ENCODE data around the gene TRIM65. TPM values are rescaled to one million over a fixed set of nuclear protein-coding genes. Genes with fewer than 3 reads are reported as not detected.

The TRIM65 gene, protein sequence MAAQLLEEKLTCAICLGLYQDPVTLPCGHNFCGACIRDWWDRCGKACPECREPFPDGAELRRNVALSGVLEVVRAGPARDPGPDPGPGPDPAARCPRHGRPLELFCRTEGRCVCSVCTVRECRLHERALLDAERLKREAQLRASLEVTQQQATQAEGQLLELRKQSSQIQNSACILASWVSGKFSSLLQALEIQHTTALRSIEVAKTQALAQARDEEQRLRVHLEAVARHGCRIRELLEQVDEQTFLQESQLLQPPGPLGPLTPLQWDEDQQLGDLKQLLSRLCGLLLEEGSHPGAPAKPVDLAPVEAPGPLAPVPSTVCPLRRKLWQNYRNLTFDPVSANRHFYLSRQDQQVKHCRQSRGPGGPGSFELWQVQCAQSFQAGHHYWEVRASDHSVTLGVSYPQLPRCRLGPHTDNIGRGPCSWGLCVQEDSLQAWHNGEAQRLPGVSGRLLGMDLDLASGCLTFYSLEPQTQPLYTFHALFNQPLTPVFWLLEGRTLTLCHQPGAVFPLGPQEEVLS
- total RNA-seq (2022; extraction: Qiagen RNA extraction): 27.9 to 41.7 TPM (median 38.6 TPM) in 5 replicates

DNA sequence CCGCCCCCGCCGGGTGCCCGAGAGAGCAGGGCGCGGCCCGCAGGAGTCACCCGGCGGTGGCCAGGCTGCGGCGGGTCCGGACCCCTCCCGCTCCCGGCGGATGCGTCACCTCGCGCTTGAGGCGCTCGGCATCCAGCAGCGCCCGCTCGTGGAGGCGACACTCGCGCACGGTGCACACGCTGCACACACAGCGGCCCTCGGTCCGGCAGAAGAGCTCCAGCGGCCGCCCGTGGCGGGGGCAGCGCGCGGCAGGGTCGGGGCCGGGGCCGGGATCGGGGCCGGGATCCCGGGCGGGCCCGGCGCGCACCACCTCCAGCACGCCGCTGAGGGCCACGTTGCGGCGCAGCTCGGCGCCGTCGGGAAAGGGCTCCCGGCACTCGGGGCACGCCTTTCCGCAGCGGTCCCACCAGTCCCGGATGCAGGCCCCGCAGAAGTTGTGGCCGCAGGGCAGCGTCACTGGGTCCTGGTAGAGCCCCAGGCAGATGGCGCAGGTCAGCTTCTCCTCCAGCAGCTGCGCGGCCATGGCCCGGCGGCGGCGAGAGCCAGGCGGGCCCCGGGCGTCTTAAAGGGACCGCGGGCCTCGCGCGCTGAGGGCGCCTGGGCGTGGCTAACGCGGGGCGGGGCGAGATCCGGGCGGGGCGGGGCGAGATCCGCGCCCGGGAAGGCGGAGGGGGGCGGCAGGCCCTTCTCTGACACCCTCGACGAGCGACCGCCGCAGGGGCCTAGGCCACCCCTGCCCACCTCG, at the start of gene TRIM65:
Gene TRIM65, minus strand, starts transcription at position 537 of the 745 bp plus-strand sequence. Its CDS starts 14 bp downstream, at position 523.

DNA sequence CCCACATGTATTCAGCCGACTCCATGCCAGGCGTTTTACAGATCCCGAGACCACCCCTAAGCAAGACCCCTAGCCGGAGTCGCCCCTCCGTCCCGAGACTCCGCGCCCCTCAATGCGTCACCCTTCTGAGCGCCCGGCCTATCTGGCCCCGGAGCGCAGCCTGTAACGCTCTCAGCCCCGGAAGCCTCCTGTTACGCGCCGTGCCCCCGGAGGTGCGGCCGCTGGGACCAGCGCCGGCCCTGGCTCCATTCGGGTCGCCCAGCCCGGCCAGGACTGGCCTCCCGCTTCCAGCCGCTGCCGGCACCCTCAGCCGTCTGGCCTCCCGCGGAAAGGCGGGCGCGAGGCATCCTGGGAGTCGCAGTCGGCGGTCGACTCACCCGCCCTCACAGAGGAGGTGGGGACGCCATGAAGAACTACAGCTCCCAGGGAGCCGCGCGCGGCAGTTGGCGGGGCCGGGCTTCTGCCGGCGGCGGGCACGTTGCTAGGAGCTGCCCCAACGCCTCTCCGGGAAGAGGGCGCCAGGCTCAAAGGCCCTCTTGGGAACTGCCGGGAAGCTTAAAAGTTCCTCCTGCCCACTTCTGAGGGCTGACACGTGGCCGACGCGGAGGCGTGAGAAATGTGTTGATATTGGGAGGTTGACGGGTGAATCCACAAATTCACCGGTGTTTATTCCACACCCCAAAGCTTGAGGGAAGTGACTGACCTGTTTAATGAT, 44.1 kb upstream of the TRIM65 start, which contains the start of gene FBF1:
Gene FBF1, minus strand, starts transcription at position 316 of the 715 bp plus-strand sequence. CDS start 2,893 bp downstream, outside the sequence.

DNA sequence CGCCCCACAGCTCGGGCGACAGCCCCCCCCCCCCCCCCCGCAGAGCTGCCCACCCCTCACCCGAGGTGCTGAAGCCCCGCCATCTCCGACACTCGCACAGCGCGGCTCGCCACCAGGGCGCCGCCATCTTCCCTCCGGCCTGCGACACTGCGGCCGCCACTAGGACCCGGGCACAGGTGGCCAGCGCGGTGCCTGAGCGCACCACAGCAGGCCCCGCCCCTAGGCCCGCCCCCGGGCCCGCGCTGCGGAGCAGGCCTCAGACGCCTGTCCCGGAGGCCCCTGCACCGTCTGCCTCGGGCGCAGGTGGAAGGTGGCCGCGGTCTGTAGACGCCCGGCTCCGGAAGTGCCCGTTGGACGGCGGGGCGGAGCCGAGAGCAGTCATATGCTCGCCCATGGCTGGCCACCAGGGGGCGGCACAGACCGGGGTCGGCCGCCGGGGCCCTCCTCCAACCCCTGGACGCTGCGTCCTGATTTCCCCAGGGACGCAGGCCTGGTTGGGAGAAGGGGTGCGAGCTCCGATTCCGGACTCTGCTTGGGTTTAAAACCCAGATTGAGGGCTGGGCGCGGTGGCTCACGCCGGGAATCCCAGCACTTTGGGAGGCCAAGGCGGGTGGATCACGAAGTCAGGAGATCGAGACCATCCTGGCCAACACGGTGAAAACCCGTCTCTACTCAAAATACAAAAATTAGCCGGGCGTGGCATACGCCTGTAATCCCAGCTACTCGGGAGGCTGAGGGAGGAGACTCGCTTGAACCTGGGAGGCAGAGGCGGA, 8.2 kb upstream of the TRIM65 start, which contains the start of gene MRPL38:
Gene MRPL38, minus strand, starts transcription at position 136 of the 773 bp plus-strand sequence. Its CDS starts 9 bp downstream, at position 127.

DNA sequence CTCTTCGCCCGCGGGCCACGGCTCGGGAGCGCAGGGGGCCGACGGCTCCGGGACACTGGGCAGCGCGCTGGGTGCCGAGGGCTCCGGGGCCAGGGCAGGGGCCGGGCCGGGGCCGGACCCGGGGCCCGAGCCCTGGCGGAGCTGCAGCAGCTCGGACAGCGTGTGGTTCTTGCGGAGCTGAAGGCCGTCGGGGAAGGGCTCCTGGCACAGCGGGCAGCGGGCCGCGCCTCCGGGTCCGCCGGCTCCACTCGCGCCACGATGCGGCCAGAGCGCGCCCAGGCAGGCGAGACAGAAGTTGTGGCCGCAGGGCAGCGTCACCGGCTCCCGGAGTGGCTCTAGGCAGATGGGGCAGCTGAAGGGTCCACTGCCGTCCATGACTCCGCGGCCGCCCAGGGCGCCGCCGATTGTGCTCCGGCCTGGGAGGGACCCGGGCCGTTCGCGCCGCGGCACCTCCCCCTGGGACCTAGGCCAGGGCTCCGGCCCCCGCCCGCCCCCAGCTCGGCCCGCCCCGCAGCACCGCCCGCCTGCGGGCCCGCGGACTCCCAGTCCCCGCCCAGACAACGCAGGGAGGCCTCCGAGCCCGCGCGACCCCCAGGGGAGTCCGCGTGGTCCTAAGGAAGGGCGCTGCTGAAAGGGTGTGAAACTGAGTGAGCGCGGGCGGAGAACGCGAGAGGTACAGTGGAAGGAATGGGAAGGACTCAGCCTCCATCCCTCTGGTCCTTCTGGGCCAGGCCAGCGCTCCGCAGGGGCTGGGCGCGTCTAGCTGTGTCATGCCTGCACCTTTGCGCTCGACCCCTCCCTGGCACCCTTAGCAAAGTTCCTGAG, 18.4 kb downstream of the TRIM65 start, which contains the start of gene TRIM47:
Gene TRIM47, minus strand, starts transcription at position 408 of the 825 bp plus-strand sequence. Its CDS starts 33 bp downstream, at position 375.

DNA sequence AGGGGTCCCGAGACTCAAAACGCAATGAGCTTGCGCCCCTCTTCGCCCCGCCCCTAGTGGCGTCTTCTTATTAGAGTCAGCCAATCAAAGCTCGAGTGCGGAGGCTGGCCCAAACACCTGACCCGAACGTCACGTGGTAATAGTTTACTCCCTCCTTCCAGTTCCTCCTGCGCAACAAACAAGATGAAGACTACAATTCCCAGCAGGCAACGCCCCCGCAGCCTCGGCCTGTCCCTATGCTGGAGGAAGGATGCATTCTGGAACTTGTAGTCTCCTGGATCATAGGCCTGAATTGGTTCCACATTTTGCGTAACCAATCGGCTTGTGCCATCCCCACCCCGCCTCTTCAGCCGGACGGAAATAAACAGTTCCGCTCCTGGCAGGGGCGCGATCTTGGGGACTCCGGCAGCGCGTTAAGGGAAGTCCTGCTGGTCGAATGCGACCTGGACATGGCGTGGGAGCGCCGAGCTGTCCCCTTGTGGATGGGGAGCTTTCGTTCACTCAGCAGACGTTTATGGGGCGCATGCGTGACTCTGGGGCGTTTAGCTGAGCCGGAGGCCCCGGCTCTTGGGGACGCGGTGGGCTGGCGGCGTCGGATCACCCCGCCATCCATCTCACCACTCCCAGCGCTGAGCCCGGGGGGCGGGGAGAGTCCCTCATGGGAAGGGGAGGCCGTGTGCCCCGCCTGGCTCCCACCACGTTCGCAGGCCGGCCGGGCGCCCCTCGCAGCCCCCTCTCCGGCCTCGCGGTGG, 41.3 kb downstream of the TRIM65 start, which contains the start of gene WBP2:
Gene WBP2, minus strand, starts transcription at position 26 of the 752 bp plus-strand sequence. CDS start 38 bp downstream, outside the sequence.

DNA sequence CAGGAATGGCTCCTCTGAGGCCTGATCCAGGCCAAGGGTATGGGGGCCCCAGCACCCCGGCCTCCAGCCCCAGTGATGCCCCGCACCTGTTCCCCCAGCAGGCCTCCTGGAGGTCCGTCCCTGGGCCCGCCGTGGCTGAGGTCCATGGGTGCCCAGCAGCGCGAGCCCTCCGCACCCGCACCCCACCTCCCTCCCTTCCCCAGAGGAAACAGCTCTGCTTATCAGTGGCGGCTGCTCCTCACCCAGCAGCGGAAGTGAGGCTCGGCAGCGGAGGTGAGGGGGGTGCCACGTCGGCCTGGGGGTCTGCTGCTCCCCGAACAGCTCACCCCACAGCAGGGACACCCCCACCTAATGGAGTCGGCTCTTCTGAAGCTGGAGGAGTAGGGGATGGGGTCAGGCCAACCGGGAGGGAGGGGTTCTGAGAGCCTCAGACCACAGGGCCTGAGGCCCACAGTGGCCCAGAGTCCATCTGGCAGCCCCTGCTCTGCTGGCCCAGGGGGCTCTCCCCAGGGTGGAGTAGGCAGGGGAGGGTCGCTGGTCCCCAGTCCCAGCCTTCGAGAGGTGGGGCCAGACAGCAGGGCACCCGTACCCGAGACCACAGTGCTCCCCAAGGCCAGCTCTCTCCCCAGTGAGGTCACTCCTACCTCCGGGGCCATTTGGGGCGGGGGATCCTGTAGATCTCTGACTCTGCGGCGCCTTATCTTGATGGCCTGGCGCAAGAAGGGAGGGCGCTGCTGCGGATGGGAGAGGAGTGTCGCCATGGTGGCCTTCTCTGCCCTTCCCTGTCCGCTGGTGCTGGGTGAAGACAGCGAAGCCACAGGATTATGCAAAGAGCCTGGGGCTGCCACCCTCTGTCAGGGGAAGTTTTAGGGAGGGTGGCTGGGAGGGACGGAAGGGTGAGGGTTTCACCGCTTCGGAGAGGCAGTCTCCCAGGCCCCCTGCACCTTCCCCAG, 52.9 kb downstream of the TRIM65 start, which contains the start of gene UNC13D:
Gene UNC13D, minus strand, starts transcription at position 828 of the 953 bp plus-strand sequence. Its CDS starts 67 bp downstream, at position 761.

Other genes with a start within 250 kb of the TRIM65 start
- 18.8 to 28.9 TPM (median 27.4 TPM) in 5 replicates for gene RECQL5, start 229.8 kb downstream of the TRIM65 start, total RNA-seq (2022; extraction: Qiagen RNA extraction)
- 113 to 142 TPM (median 123 TPM) in 5 replicates for gene SAP30BP, start 229.6 kb downstream of the TRIM65 start, total RNA-seq (2022; extraction: Qiagen RNA extraction)
- gene ITGB4, start 175.5 kb downstream of the TRIM65 start, total RNA-seq (2022; extraction: Qiagen RNA extraction): 92.0 to 109 TPM (median 95.3 TPM) in 5 replicates
- 51.5 to 83.8 TPM (median 80.0 TPM) in 5 replicates for gene GALK1, start 131.8 kb downstream of the TRIM65 start, total RNA-seq (2022; extraction: Qiagen RNA extraction)
- 26.6 to 31.6 TPM (median 30.8 TPM) in 5 replicates for gene UNK, start 112.1 kb downstream of the TRIM65 start, total RNA-seq (2022; extraction: Qiagen RNA extraction)
- gene UNC13D, start 52.5 kb downstream of the TRIM65 start, total RNA-seq (2022; extraction: Qiagen RNA extraction): 2.8 to 6.6 TPM (median 6.2 TPM) in 5 replicates
- gene WBP2, start 41.6 kb downstream of the TRIM65 start, total RNA-seq (2022; extraction: Qiagen RNA extraction): 79.2 to 91.0 TPM (median 85.9 TPM) in 5 replicates
- gene TRIM47, start 18.4 kb downstream of the TRIM65 start, total RNA-seq (2022; extraction: Qiagen RNA extraction): 137 to 190 TPM (median 173 TPM) in 5 replicates
- 82.5 to 130 TPM (median 123 TPM) in 5 replicates for gene MRPL38, start 7.9 kb upstream of the TRIM65 start, total RNA-seq (2022; extraction: Qiagen RNA extraction)
- gene FBF1, start 44.1 kb upstream of the TRIM65 start, total RNA-seq (2022; extraction: Qiagen RNA extraction): 5.1 to 9.4 TPM (median 8.9 TPM) in 5 replicates
- 13.5 to 18.4 TPM (median 16.6 TPM) in 5 replicates for gene ACOX1, start 82.2 kb upstream of the TRIM65 start, total RNA-seq (2022; extraction: Qiagen RNA extraction)
- gene TEN1, start 82.3 kb upstream of the TRIM65 start, total RNA-seq (2022; extraction: Qiagen RNA extraction): 20.6 to 26.5 TPM (median 25.5 TPM) in 5 replicates
- gene CDK3, start 103.9 kb upstream of the TRIM65 start, total RNA-seq (2022; extraction: Qiagen RNA extraction): 4.2 to 6.2 TPM (median 4.7 TPM) in 5 replicates
- gene EVPL, start 130.4 kb upstream of the TRIM65 start, total RNA-seq (2022; extraction: Qiagen RNA extraction): 15.7 to 21.0 TPM (median 16.7 TPM) in 5 replicates
- 76.1 to 80.1 TPM (median 78.6 TPM) in 5 replicates for gene SRP68, start 175.6 kb upstream of the TRIM65 start, total RNA-seq (2022; extraction: Qiagen RNA extraction)
- gene GALR2, start 177.8 kb upstream of the TRIM65 start, total RNA-seq (2022; extraction: Qiagen RNA extraction): 0.54 to 2.1 TPM (median 1.8 TPM) in 5 replicates
- 0.10 to 0.36 TPM (median 0.22 TPM) in 5 replicates for gene ZACN, start 182.2 kb upstream of the TRIM65 start, total RNA-seq (2022; extraction: Qiagen RNA extraction)
- gene EXOC7, start 206.8 kb upstream of the TRIM65 start, total RNA-seq (2022; extraction: Qiagen RNA extraction): 53.7 to 67.5 TPM (median 64.7 TPM) in 5 replicates
- 0.41 to 0.80 TPM (median 0.70 TPM) in 5 replicates for gene FOXJ1, start 244.3 kb upstream of the TRIM65 start, total RNA-seq (2022; extraction: Qiagen RNA extraction)